Ascending aorta (tissue), 2 donors: ENCODE data around the gene PEX16. TPM values are rescaled to one million over a fixed set of nuclear protein-coding genes. Genes with fewer than 3 reads are reported as not detected.
"Not testable (repeated sequence)": the region's sequence is repeated elsewhere in the genome, so short reads cannot be mapped to it uniquely, and the experiment has no call there.

ENCODE experiments used
- DNase-seq, 2 donors: peaks; one replicate each; pipeline ENCODE4 v3.0.0-alpha.2; 2019; ENCODE audit warnings: low spot score in 2 of 2
- H3K27ac ChIP-seq, 2 donors: fragments of 200-600 bp; sonication (generic); one replicate each; pipeline ENCODE4 v1.5.1; 2016 to 2017; ENCODE audit warnings: mild to moderate bottlenecking in 1 of 2
- H3K27me3 ChIP-seq: fragments of 200-600 bp; sonication (generic); one replicate; pipeline ENCODE4 v1.5.1; 2017
- H3K36me3 ChIP-seq, 2 donors: fragments of 200-600 bp; sonication (generic); one replicate each; pipeline ENCODE4 v1.5.1; 2016
- H3K4me1 ChIP-seq, 2 donors: fragments of 200-600 bp; sonication (generic); one replicate each; pipeline ENCODE4 v1.5.1; 2016 to 2017; ENCODE audit warnings: mild to moderate bottlenecking in 1 of 2
- H3K4me3 ChIP-seq, 2 donors: fragments of 200-600 bp; sonication (generic); one replicate each; pipeline ENCODE4 v1.5.1; 2016 to 2017; ENCODE audit warnings: mild to moderate bottlenecking in 1 of 2
- H3K9me3 ChIP-seq, 2 donors: fragments of 200-600 bp; sonication (generic); one replicate each; pipeline ENCODE4 v1.5.1; 2016
- intact Hi-C: fragments of 100-400 bp; cut with DNase I; formaldehyde crosslinking; loops from one replicate; pipeline ENCODE4 v1.15.1; 2023
- total RNA-seq: library from RNA; depleted of rRNA; stranded (reverse); fragments of >200 nt; gene quantifications from one replicate; pipeline ENCODE4 v1.1.0, GENCODE V29; 2016
- TF ChIP-seq, protein P1 (sequence below), 3 experiments: fragments of 200-600 bp in 2 of 3; fragments of 450-650 bp in 1 of 3; sonication (generic) in 2 of 3; IDR thresholded peaks; one replicate each; pipeline ENCODE4 v1.5.1; 2016 to 2019; ENCODE audit warnings: antibody characterized with exemption in 3 of 3, mild to moderate bottlenecking in 1 of 3, moderate library complexity in 1 of 3

PEX16 gene
- total RNA-seq, 1 donor from 2014 or later = 77.9 TPM

DNA sequence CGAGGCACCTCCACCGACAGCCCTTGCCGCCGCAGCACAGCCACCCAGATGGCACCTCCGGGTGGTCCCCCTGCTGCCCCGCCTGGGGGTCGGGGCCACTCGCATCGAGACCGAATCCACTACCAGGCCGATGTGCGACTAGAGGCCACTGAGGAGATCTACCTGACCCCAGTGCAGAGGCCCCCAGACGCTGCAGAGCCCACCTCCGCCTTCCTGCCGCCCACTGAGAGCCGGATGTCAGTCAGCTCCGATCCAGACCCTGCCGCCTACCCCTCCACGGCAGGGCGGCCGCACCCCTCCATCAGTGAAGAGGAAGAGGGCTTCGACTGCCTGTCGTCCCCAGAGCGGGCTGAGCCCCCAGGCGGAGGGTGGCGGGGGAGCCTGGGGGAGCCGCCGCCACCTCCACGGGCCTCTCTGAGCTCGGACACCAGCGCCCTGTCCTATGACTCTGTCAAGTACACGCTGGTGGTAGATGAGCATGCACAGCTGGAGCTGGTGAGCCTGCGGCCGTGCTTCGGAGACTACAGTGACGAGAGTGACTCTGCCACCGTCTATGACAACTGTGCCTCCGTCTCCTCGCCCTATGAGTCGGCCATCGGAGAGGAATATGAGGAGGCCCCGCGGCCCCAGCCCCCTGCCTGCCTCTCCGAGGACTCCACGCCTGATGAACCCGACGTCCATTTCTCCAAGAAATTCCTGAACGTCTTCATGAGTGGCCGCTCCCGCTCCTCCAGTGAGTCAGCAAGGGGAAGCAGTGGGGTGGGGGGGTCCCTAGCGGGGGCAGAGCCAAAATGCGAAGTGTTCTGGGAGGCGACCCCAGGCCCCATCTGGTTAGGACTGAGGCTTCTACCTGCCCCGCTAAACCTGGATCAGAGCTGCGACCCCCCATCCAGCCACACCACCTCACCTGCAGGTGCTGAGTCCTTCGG lies 15.0 kb downstream of the PEX16 start:
- TF ChIP-seq, protein P1, sequence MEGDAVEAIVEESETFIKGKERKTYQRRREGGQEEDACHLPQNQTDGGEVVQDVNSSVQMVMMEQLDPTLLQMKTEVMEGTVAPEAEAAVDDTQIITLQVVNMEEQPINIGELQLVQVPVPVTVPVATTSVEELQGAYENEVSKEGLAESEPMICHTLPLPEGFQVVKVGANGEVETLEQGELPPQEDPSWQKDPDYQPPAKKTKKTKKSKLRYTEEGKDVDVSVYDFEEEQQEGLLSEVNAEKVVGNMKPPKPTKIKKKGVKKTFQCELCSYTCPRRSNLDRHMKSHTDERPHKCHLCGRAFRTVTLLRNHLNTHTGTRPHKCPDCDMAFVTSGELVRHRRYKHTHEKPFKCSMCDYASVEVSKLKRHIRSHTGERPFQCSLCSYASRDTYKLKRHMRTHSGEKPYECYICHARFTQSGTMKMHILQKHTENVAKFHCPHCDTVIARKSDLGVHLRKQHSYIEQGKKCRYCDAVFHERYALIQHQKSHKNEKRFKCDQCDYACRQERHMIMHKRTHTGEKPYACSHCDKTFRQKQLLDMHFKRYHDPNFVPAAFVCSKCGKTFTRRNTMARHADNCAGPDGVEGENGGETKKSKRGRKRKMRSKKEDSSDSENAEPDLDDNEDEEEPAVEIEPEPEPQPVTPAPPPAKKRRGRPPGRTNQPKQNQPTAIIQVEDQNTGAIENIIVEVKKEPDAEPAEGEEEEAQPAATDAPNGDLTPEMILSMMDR (IDR thresholded peaks at IDR 0.05) = no peak
- Histone ChIP-seq H3K27ac (no peak overlapping the region), H3K4me3 (no peak overlapping the region), H3K9me3 (no peaks in the 10 kb centered on the region), H3K36me3 (peaks cover 0 to 9% of the 10 kb centered on the region in 2 donors), H3K4me1 (peaks cover 0 to 20% of the 10 kb centered on the region in 2 donors), H3K27me3 (no peaks in the 10 kb centered on the region)
- intact Hi-C loops = no loop called here
- no peak for DNase-seq

DNA sequence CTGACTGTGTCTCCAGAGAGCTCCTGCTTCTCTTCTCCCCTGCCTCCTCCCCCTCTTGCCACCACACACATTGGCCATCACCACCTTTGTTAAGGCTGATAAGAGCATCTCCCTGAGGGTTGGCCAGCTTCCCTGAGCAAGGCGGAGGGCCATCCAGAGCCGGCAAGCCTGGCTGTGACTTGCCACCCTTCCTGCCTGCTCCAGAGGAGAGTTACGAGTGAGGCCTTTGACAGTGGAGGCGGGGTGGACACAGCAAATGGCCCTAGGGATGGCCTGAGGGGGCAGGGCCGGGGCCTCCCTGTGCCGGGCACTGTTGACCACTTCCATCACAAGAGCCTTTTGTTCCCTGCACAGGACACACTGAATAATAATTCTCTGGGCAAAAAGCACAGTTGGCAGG lies 16.1 kb downstream of the PEX16 start:
- TF ChIP-seq, protein P1 (IDR thresholded peaks at IDR 0.05) = no peak
- H3K4me1 ChIP-seq = peaks cover 0 to 20% of the 10 kb centered on the region in 2 donors
- H3K9me3 ChIP-seq = no peaks in the 10 kb centered on the region
- no peak overlapping the region for H3K27ac ChIP-seq
- DNase-seq = no peak
- H3K27me3 ChIP-seq = no peaks in the 10 kb centered on the region
- peaks cover 0 to 9% of the 10 kb centered on the region in 2 donors for H3K36me3 ChIP-seq
- intact Hi-C loops = no loop called here
- no peak overlapping the region for H3K4me3 ChIP-seq

DNA sequence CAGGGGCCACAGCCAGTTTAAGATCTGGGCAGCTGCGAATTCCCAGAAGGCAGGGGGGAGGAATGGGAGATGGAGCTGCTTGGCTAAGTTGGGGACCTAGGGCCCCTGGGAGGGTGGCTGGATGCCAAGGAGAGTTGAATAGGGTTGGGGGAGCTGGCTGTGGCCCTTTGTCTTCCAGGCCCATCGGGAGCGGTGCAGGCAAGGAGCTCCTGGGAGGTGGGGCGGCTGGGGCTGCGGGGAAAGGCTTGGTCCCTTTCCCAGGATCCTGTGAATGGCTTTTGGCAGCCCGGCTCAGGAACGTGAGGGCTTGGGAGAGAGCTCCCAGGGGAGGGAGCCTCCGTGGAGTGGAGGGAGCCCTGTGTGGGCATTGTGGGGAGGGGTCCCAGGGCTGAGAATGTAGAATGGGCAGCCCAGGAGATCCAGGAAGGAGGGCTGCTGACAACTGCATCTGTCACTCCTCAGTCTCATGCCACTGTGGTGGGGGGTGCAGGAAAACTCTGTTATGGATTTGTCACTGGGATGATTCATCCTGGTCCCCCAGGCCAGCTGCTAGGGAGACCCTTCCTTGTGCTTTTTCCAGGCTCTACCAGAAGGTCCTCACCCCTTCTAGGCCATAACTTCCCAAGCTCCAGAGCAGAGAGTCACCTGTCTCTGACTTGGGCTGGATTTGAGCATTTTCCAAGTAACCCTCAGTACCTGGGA lies 16.6 kb downstream of the PEX16 start:
- intact Hi-C loops = no loop called here
- no peak for DNase-seq
- TF ChIP-seq, protein P1 (IDR thresholded peaks at IDR 0.05) = no peak

DNA sequence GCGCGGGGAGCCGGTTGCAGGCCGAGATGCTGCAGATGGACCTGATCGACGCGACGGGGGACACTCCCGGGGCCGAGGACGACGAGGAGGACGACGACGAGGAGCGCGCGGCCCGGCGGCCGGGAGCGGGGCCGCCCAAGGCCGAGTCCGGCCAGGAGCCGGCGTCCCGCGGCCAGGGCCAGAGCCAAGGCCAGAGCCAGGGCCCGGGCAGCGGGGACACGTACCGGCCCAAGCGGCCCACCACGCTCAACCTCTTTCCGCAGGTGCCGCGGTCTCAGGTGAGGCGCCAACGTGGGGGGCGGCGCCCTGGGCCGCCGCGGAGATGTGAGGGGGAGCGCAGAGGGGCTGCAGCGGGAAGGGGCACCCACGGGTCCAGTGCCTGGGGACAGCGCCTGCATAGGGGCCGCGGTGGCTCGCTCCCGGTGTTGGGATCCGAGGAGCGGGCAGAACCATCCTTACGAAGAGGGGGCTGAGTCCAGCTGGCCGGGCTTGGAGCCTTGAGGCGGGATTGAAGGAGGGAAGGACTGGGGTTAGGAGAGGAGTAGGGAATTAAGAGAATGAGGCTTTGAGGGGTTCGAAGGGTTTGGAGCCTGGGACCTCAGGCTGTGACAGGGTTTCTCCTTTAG lies 17.4 kb downstream of the PEX16 start:
- H3K27me3 ChIP-seq, H3K9me3 ChIP-seq, intact Hi-C loops, H3K36me3 ChIP-seq, DNase-seq: not testable (repeated sequence)
- Histone ChIP-seq H3K27ac (peak overlapping the region; percentile 13 to 43), H3K4me1 (peaks cover 0 to 20% of the 10 kb centered on the region in 2 donors), H3K4me3 (peak overlapping the region; percentile 70 to 74)

More for the DNA sequence above, 16.6 kb downstream of the PEX16 start:
- Histone ChIP-seq H3K36me3 (peaks cover 0 to 9% of the 10 kb centered on the region in 2 donors), H3K27ac (peak overlapping the region; percentile 13 to 43), H3K9me3 (no peaks in the 10 kb centered on the region), H3K27me3 (no peaks in the 10 kb centered on the region), H3K4me1 (peaks cover 0 to 20% of the 10 kb centered on the region in 2 donors), H3K4me3 (peak overlapping the region; percentile 70 to 74)

DNA sequence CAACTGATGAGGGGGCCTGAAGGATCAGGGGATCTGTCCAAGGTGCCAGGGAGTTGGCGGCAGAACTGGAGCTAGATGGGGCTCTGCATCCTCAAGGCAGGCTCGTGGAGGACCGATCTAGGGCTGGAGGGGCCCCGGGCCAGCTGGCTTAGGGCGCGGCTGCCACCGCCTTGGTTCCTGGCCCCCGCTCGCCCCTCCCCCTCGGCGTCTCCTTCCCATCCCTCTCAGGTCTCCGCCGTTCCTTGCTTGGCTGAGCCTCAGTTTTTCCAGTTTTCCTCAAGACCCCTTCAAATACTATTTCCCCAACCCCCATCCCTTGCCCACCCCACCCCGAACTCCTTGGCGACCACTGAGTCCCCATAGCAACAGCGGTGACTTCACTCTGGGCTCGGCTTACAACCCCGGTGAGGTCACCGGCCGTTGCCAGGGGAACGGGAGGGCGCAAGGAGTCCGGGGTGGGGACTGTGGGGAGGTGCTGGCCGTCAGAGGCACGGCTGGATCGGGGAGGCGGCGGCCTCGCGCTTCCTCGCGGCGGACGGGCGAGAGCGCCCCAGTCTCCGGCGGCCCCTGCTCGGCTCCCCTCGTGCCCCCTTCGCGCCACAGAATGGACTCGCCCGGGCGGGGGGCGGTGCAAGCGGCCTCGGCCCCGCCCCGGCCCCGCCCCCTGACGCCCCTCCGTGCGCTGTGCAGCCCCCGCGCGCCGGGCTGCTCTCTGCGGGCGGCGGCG lies 18.1 kb downstream of the PEX16 start:
- intact Hi-C loops = loop anchor here (1.0 kb wide), 2 partner anchors 19 to 52 kb away; partner anchors contain the start of gene CRY2
- TF ChIP-seq, protein P1 (IDR thresholded peaks at IDR 0.05) = no peak
- Histone ChIP-seq H3K36me3 (peaks cover 0 to 9% of the 10 kb centered on the region in 2 donors), H3K9me3 (no peaks in the 10 kb centered on the region), H3K4me3 (peak overlapping the region; percentile 70 to 74), H3K27me3 (no peaks in the 10 kb centered on the region), H3K4me1 (peaks cover 0 to 20% of the 10 kb centered on the region in 2 donors), H3K27ac (peak overlapping the region; percentile 49 to 65)
- DNase-seq = peak; percentile 62 to 91
